AG04450 (cell line): ENCODE data around the gene LMF1. TPM values are rescaled to one million over a fixed set of nuclear protein-coding genes. Genes with fewer than 3 reads are reported as not detected.

Experiments used
- CTCF ChIA-PET: fragments of 300-600, 350-600 bp; formaldehyde crosslinking; extraction: SDS; loops from one replicate; lab custom pipeline; 2022; ENCODE audit warnings: antibody characterized with exemption, inconsistent platforms; lab: Charles Lee
- POLR2A ChIA-PET: fragments of 350-600 bp; formaldehyde crosslinking; extraction: SDS; loops from one replicate; lab custom pipeline; 2021; ENCODE audit warnings: antibody characterized with exemption, inconsistent platforms; lab: Yijun Ruan, JAX
- DNase-seq: peaks from one replicate; pipeline ENCODE4 v3.0.0-alpha.2; 2011; ENCODE audit warnings: low read depth, low spot score
- H3K27ac ChIP-seq: one replicate; pipeline ENCODE4 v1.5.1; 2012; ENCODE audit warnings: low read depth, low read length, control low read depth
- H3K27me3 ChIP-seq: one replicate; pipeline ENCODE4 v1.6.0; 2012; ENCODE audit warnings: low read length; ENCODE audit not compliant: control insufficient read depth, insufficient read depth
- H3K4me3 ChIP-seq: 2 replicates; pipeline ENCODE4 v1.5.1; 2011; ENCODE audit warnings: mild to moderate bottlenecking, low read depth, low read length, control low read depth
- H3K9me3 ChIP-seq: 2 replicates; pipeline ENCODE4 v1.5.1; 2012; ENCODE audit warnings: low read length; ENCODE audit not compliant: control insufficient read depth, insufficient read depth
- polyA plus RNA-seq: library from polyadenylated mRNA; depleted of rRNA; stranded (reverse); fragments of >200 nt; gene quantifications from 2 replicates; pipeline ENCODE4 v1.2.3, GENCODE V29; 2011
- TF ChIP-seq, protein P1 (sequence below): IDR thresholded peaks from 2 replicates; pipeline ENCODE4 v1.5.1; 2011; ENCODE audit warnings: low read depth, low read length, control low read depth, inconsistent platforms

Gene LMF1
- polyA plus RNA-seq, 1 experiment = 11.8 TPM

DNA sequence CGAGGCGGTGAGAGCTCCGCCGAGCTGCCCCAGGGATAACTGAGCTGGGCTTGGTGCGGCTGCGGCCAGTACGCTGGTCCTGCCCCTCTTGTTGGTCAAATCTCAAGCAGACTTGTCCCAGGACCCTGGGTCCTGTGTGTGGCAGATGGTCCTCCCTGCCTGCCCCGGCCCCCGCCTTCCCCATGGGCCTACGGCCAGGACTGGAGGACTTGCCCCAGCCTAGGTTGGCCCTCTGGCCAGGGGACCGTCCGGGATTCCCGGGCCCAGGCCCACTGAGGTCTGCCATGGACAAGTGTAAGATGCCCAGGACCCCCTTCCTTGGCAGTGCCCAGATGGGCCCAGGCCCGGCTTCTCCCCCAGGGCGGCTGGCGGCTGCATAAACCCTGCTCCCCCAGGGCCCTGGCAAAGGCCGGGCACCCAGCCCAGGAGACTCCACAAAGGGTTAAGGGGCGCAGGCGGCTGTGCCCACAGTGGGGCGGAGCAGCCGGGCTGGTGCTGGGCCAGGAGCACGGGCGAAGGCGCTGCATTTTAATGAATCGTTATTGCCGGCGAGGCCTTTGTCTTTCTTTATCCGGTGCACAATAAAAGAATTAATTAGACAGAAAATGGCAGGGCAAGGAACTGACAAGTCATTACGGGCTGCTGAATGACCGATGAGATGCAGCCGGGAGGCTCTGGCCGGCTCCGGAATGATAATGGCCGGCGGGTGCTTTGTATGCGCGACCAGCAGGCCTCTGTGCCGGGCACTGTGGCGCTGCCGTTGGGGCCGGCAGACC lies 19.9 kb upstream of the LMF1 start:
- ChIA-PET CTCF (no interaction called here), POLR2A (no interaction called here)
- DNase-seq = no peak
- no peak overlapping the region for H3K4me3 ChIP-seq
- no peak overlapping the region for H3K27ac ChIP-seq
- H3K27me3 ChIP-seq = peaks cover 24% of the 10 kb centered on the region
- TF ChIP-seq, protein P1, sequence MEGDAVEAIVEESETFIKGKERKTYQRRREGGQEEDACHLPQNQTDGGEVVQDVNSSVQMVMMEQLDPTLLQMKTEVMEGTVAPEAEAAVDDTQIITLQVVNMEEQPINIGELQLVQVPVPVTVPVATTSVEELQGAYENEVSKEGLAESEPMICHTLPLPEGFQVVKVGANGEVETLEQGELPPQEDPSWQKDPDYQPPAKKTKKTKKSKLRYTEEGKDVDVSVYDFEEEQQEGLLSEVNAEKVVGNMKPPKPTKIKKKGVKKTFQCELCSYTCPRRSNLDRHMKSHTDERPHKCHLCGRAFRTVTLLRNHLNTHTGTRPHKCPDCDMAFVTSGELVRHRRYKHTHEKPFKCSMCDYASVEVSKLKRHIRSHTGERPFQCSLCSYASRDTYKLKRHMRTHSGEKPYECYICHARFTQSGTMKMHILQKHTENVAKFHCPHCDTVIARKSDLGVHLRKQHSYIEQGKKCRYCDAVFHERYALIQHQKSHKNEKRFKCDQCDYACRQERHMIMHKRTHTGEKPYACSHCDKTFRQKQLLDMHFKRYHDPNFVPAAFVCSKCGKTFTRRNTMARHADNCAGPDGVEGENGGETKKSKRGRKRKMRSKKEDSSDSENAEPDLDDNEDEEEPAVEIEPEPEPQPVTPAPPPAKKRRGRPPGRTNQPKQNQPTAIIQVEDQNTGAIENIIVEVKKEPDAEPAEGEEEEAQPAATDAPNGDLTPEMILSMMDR = no peak
- H3K9me3 ChIP-seq = peaks cover 16% of the 10 kb centered on the region

DNA sequence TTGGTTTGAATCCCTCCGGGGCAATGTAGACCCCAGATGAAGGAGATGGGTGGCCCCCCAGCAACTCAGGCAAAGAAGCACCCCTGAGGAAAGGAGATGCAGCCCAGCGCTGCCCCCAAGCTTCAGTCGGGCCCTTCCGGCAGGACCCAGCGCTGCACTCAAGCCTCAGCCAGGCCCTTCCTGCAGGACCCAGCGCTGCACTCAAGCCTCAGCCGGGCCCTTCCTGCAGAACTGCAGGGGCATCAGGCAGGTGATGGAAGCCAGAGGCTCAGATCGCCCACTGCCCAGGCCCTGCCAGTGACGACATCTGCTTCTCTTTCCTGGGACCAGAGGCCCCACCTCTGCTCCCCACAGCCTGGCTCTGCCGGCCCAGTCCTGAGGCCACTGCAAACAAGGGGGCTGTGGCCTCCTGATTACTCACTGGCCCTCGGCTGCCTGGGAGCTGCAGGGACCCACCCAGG lies 18.6 kb upstream of the LMF1 start:
- peaks cover 31% of the 10 kb centered on the region for H3K27me3 ChIP-seq
- H3K4me3 ChIP-seq = no peak overlapping the region
- peaks cover 3% of the 10 kb centered on the region for H3K9me3 ChIP-seq
- ChIA-PET POLR2A (no interaction called here), CTCF (no interaction called here)
- no peak overlapping the region for H3K27ac ChIP-seq
- no peak for DNase-seq
- TF ChIP-seq, protein P1 = no peak

DNA sequence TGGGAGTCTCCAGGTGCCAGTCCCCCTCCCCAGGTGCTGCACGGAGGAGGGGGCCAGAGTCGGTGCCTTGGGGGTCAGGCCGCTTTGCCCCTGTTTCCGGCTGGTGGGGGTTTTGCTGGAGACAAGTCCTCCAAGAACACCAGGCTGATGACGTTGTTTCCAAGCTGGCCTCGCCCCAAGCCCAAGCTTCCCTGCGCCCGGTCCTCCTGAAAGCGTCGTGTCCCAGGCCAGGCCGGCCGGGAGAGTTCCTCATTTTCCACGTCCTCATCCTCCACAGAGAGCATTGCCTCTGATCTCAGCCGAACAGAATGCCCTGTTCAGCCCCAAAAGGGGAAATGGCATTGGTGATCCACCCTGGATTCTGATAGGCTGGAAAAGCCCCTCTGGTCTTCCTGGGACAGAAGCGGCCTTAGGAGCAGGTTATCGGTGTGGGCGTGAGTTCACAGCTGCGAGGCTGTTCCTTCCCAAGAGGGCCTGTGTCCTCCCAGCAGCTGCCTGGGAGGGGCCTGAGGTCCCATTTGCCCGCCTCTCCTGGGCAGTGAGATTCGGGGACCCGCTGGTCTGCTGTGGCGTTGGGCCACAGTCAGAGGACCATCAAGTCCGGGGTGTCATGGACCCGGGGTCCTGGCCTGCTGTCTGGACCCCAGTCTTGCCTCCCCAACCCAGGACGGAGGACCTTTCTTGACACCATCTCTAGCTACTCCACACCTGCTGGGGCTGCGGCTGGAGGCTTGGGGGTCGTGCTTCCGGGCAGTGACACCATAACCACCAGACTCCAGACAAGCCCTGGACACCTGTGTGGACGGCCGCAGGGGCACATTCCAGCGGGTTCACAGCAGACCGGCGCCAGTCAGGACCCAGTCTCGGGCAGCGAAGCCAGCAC lies 17.9 kb upstream of the LMF1 start:
- Histone ChIP-seq H3K27me3 (peaks cover 37% of the 10 kb centered on the region), H3K9me3 (peaks cover 2% of the 10 kb centered on the region; the same call in 1 of the 2 replicates), H3K4me3 (no peak overlapping the region), H3K27ac (no peak overlapping the region)
- TF ChIP-seq, protein P1 = no peak
- CTCF ChIA-PET = no interaction called here
- POLR2A ChIA-PET = no interaction called here
- no peak for DNase-seq

DNA sequence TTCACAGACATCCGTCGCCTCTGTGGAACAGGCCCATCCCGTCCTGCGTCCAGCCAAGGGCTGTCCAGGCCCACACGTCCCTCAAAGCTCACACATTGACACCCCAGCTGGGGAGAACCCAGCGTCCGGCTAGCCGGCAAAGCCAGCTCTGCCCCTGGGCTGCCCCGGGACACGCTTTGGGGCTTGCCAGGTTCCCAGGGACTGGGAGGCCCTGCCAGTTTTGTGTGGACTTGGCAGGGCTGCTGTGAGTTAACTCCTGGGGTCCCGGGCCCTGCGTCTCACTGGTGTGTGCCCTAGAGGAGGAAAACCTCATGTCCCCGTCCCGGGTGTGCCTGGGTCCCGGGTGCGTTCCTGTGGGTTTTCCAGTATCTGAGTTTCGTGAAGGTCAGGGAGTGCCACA lies 17.1 kb upstream of the LMF1 start:
- Histone ChIP-seq H3K4me3 (no peak overlapping the region), H3K27ac (no peak overlapping the region), H3K9me3 (peaks cover 2% of the 10 kb centered on the region; the same call in 1 of the 2 replicates), H3K27me3 (peaks cover 45% of the 10 kb centered on the region)
- TF ChIP-seq, protein P1 = no peak
- CTCF ChIA-PET = no interaction called here
- POLR2A ChIA-PET = no interaction called here
- no peak for DNase-seq
